ENCODE measurements around the gene AGRP. TPM values are rescaled to one million over a fixed set of nuclear protein-coding genes. Genes with fewer than 3 reads are reported as not detected.
A peak's percentile ranks its signal among the peaks of the same experiment; 100 is the strongest.

AGRP gene
- total and polyA plus RNA-seq, 12 donors = 2.9 to 98.1 (median 10.4) TPM

- TF ChIP-seq CTCF (IDR thresholded peaks at IDR 0.05) (no peak), POLR2A (IDR thresholded peaks at IDR 0.05) (no peak)
- intact Hi-C loops (cut with DNase I) = loop anchor here in 1 of 2 donors (5.0 kb wide), 1 partner anchor 33 kb away; no protein-coding TSS in a partner anchor
- DNase-seq = peak in 6 of 7 donors; percentile 52 to 77 (median 58)
- Histone ChIP-seq H3K36me3 (replicated peaks in 1 of 2) (peaks cover 0 to 8% of the 10 kb centered on the region in 2 donors), H3K27ac (peak overlapping the region; percentile 15 to 99 (median 57)), H3K4me1 (replicated peaks in 1 of 2) (peaks cover 37 to 54% of the 10 kb centered on the region in 2 donors), H3K9me3 (replicated peaks in 1 of 3) (no peaks in the 10 kb centered on the region), H3K4me3 (no peak overlapping the region), H3K27me3 (no peaks in the 10 kb centered on the region)
- 45 to 64% (median 63%) methylated on average over 7 to 12 of the region's 12 CpGs for WGBS, 4 donors
Measured at GRCh38 chr16:67483731-67484525, 581 bp upstream of the AGRP start.

- Histone ChIP-seq H3K4me1 (replicated peaks in 1 of 2) (peaks cover 32 to 55% of the 10 kb centered on the region in 2 donors), H3K27me3 (no peaks in the 10 kb centered on the region), H3K36me3 (replicated peaks in 1 of 2) (peaks cover 0 to 8% of the 10 kb centered on the region in 2 donors), H3K27ac (peak overlapping the region in 4 of 5 donors; percentile 21 to 99 (median 83)), H3K4me3 (peak overlapping the region in 1 of 4 donors; percentile 96), H3K9me3 (replicated peaks in 1 of 3) (no peaks in the 10 kb centered on the region)
- peak in 1 of 7 donors; percentile 23 for DNase-seq
- intact Hi-C loops (cut with DNase I) = loop anchor here in 1 of 2 donors (5.0 kb wide), 1 partner anchor 35 kb away; no protein-coding TSS in a partner anchor
- 76 to 79% (median 78%) methylated on average over 23 to 25 of the region's 25 CpGs for WGBS, 4 donors
- TF ChIP-seq POLR2A (IDR thresholded peaks at IDR 0.05) = no peak
- TF ChIP-seq CTCF (IDR thresholded peaks at IDR 0.05) = no peak
Measured at GRCh38 chr16:67482233-67482924, 968 bp downstream of the AGRP start.

- 6 to 17% (median 12%) methylated on average over 17 of the region's 17 CpGs for WGBS, 4 donors
- H3K27me3 ChIP-seq = no peaks in the 10 kb centered on the region
- peaks cover 0 to 8% of the 10 kb centered on the region in 2 donors for H3K36me3 ChIP-seq (replicated peaks in 1 of 2)
- H3K4me1 ChIP-seq (replicated peaks in 1 of 2) = peaks cover 32 to 55% of the 10 kb centered on the region in 2 donors
- H3K4me3 ChIP-seq = peak overlapping the region in 2 of 4 donors; percentile 7 to 96
- intact Hi-C loops (cut with DNase I) = loop anchor here in 1 of 2 donors (5.0 kb wide), 1 partner anchor 36 kb away; no protein-coding TSS in a partner anchor
- H3K27ac ChIP-seq = peak overlapping the region; percentile 21 to 99 (median 69)
- peak; percentile 57 to 85 (median 65) for DNase-seq
- H3K9me3 ChIP-seq (replicated peaks in 1 of 3) = no peaks in the 10 kb centered on the region
- TF ChIP-seq CTCF (IDR thresholded peaks at IDR 0.05) (peak in 1 of 6 experiments; percentile 53), POLR2A (IDR thresholded peaks at IDR 0.05) (no peak)
Measured at GRCh38 chr16:67481561-67482232, 1.6 kb downstream of the AGRP start.
